Activated CD4-positive, alpha-beta T cell treated with anti-CD3 and anti-CD28 coated beads, Interleukin-10, Interleukin-2, amounts not matched to agents 100 ng/mL and 50 ng/mL, durations not matched to agents 16 hours and 8 hours (primary cell): ENCODE data around the gene JAZF1.

ENCODE experiments used
- DNase-seq: peaks from one replicate; pipeline ENCODE4 v3.0.0-alpha.2; 2020

The JAZF1 gene

GRCh38 chr7:28132959-28133870, 47.4 kb downstream of the JAZF1 start:
- DNase-seq, result no peak

- no peak for DNase-seq
Observed at GRCh38 chr7:28130277-28130676, 50.3 kb downstream of the JAZF1 start.

GRCh38 chr7:28128608-28129007, 52.0 kb downstream of the JAZF1 start:
- DNase-seq, result peak; percentile 48

DNA sequence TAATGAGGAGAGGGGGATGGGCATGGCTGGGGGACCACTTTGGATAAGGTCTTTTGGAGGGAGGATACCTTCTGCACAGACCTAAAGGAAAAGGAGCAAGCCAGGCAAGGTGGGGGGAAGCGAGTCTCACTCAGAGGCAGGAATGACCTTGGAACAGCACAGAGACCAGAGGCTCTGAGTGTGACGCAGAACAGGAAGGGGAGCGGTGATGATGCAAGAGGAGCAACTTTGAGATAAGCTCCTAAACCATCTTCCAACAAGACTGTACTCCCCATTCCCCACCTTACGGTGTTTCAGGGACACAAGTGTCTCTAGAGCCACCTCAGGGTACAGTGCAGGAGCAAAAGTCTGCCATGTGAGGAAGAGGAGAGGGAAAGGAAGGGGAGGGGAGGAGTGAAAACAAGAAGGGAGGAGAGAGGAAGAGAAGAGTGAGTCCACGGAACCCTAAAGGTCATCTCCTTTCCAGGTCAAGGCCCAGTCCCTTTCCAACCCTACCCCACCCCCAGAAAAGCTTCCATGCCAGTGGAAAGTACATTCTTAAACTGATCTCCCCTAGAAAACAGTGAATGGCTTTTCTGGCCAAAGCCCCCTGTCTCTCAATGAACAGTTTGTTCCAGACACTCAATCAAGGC, 54.1 kb downstream of the JAZF1 start:
- DNase-seq, result no peak

DNA sequence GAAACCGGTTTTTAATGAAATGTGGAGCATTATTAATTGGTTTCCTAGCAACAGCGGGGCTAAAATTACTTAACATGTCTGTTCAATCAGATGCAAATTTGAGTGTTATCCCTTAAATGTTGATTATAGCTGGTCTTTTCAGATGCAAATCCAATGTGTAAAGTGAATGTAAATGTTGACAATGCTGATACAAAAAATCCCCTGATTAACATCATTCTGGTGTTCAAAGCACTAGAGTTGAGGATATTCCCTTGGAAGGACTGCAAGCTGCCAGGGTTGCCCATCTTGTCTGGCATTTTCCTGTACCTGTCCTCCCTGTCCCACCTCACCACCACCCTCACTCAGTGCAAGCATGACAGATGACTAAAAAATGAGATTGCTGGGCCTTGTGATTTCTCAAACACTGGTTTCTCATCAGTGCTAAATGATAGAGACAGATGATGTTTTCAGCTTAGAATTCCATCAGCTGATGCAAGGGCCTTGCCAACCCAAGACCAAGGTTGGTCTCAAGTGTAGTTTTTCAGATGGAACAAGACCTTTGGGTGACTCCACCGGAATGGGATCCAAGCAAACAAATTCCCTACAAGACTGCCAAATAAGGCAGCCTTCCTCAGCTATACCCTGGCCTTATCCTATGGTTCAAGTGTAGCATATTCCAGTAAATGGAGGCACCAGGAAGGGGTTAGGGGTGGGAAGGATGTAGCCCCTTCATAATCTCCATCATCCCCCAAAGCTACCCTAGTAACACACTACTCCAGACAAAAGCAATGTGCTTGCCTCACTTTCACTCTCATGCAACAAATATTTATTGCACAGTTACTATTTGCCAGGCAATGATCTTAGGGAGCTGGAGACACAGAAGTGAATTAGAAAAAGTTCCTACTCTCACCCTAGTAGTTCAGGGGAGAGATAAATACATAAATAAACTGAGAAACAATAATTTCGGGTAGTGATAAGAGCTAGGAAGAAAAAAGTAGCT, 54.9 kb downstream of the JAZF1 start:
- no peak for DNase-seq

DNA sequence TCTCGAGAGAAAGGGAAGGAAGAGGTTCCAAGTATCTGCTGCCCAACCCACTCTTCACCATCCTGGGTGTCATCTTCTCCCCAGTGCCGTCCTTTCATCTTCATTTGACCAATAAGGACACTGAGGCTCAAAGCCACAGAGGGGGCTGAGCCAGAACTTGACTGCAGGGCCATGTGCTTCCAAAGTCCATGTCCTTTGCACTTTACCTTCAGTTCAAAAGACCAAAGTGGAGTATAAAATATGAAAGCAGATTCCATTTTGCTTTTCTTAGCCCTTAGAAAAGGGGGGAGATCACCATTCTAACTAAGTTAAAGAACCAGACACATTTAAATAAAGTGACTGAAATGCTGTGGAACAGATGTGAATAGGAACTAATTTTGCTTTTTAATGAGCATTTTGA, 56.2 kb downstream of the JAZF1 start:
- no peak for DNase-seq

- DNase-seq, result peak; percentile 76
Observed at GRCh38 chr7:28123752-28124151, 56.8 kb downstream of the JAZF1 start.

DNA sequence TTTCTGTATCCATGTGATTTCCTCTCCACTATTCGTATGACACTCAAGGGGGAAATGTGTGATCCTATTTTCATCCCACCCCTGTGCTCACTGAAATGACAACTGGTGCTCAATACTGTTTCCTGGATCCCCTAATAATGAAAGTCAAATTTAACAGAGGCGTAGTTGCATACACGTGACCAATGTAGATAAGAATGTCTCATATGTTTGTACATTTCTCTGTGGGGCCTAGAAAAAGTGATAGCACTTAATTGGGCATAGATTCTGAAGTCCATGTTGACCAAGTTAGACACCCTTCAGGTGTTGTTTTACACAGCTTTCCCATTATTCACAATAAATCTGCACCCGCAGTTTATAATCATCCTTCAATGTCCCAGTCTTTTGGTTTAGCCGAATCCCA, 59.1 kb downstream of the JAZF1 start:
- no peak for DNase-seq

DNA sequence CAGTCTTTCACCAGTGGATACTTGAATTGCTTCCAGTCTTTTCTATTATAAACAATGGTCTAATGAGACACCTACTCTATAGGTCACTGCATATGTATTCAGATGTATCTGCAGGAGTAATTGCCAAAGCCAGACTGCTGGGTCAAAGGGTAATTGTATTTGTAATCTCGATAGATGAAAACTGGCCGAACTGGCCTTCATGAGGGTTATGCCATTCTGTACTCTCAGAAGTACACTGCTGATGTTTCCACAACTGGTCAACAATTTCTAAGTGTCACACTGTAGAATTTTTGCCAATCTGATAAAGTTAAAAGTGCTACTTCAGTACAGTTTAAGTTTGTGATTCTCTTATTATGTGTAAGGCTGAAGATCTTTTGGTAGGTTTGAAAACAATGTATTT, 64.6 kb downstream of the JAZF1 start:
- DNase-seq, result no peak

DNA sequence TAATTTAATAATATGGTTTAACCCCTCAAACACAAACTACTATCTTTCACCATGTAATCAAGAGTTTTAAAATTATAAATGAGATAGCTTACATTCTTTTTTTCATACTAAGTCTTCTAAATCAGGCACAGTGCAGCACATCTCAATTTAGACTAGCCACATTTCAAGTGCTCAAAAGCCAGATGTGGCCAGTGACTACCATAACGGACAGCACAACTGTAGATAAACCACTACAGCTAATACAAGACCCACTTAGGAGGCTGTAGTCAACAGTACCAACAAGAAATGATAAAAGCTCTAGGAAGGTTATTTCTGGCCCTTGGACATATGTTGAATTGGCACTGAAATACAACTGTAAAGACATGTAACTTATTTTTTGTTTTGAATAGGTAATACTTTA, 65.3 kb downstream of the JAZF1 start:
- no peak for DNase-seq

DNA sequence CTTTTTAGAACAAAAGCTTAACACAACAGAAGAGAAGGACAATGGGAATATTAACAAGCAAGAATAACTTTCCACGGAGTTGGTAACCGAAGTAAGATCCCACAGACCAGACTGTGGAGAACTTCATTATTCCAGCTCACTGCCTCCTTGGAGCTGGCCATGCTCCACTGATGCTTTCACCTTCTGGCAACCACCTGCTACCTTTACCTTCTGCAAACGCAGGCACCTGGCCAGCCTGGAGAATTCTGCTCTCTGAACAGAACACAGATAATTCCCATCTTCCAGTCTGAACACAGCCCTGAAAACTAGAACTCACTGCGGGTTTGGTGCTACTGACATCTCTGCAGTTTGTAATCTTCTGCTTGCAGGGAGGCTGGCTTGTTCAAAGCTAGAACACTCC, 66.5 kb downstream of the JAZF1 start:
- DNase-seq, result no peak

DNA sequence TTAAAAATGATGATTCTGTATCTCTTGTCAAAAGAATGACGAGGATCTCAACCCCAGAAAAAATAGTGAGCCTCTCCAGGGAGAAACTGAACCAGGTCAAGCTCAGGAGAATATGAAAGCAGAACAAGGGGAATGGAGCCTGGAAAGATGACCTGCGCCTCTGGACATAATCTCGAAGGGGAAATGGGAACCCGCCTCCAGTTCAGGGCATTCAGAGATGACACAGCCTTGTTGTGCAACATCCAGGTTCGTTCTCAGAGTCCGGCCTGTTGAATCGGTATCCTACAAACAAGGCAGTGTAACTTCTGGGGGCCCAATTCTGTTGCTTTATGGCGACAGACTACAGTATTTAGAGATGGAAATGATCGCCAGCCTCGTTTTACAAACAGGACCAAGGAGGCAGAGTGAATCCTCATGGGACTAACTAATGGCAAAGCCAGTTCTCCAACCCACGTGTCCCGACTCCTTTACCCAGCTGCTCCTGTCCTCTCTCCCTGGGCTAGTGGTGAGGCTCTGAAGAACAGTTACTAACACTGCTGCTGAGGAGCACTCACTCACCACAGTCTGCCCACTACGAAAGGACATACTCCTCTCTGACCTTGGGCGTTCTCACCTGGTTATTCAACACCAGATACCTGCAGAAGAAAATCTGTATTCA, 67.6 kb downstream of the JAZF1 start:
- no peak for DNase-seq

- no peak for DNase-seq
Observed at GRCh38 chr7:28112467-28112866, 68.1 kb downstream of the JAZF1 start.

DNA sequence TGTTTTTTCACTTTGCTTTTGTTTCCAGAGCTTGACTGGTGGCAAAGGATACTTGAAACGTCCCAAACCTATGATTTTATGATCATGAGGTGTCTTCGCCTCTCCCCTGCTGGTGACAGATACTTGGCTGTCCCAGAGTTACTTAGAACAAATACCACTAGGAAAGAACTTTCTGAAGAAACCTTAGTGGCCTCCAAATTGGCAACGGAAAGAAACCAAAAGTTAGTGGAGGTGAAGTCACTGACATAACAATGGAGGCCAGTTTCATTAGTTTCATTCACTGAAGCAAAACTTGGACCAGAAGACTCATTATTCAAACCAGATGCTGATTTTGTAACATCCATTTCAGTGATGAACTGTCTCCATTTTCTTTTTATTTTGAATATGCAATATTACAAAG, 68.6 kb downstream of the JAZF1 start:
- no peak for DNase-seq

DNA sequence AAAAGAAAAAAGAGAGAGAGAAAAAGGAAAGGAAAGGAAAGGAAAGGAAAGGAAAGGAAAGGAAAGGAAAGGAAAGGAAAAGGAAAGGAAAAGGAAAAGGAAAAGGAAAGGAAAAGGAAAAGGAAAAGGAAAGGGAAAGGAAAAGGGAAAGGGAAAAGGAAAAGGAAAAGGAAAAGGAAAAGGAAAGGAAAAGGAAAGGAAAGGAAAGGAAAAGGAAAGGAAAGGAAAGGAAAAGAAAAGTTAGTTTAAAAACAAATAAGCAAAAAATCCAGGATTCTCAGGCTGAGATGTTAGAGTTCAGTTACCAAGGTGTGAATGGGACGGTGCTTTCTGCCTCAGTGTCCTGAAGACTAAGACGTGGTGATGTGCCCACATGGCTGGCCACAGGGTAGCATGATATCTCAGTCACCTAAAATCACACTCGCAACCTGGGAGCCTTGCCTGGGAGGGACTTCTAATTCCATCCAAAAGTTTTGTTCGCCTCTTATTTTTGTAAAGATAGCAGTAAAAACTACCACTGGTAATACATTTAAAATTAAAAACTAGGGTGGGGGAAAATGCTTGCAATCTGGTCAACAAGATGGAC, 70.1 kb downstream of the JAZF1 start:
- DNase-seq, result no peak

GRCh38 chr7:28108747-28109146, 71.8 kb downstream of the JAZF1 start:
- DNase-seq, result no peak

DNA sequence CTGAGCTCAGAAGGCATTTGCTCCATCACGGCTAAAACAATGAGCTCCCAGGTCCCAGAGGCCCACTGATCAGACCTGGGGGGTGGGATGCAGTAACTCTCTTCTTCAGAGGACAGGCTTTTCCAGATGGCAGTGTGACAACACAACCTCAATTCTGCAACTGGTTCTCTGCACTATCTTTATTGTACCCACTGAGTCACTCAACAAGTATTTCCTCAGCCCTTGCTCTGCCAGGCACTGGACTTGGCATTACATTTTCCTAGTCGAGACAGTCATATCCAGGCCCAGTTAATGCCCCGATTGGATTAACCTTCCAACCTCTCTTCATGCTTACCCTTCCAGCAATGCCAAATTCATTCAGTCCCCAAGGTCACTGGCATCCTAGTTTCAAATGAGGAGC, 72.6 kb downstream of the JAZF1 start:
- DNase-seq, result no peak

DNA sequence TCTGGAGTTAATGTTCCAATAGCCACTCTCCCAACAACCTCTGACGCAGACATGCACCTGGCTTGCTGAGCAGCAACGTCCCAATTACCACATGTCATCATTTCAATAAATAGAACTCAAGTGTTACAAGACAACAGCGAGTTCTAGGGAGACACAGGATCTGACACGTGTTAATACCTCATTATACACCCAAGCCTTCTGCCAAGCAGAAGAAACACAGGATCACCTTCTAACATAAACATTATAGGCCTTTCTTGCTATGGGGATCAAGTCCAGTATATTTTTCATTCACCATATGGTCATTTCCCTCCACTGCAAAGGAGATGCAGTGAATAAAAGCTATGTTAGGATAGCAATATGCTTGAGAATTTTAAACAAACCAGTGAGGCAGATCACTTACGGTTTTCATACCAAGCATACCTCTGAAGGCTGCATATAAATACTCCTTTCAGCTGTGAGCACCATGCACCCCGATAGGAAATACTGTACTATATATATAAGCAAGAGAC, 74.2 kb downstream of the JAZF1 start:
- DNase-seq, result no peak

GRCh38 chr7:28105234-28105633, 75.4 kb downstream of the JAZF1 start:
- no peak for DNase-seq

DNA sequence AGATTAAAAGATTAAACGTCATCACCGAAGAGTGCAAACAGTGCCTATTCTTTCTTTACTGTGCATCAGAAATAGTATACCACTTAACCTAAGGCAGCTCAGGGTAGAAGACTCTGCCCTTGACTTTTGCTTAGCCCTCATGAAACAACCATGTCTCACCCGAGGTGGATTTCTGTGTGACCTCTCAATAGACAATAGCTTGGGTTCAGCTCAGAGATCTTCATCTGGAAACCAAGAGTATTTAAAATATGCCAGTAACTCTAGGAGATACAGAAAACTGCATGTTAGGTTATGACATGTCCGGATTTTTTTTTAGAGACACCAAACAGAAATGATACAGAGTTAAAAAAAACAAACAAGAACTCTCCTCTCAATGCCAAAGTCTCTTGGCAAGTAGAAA, 75.8 kb downstream of the JAZF1 start:
- no peak for DNase-seq

GRCh38 chr7:28104041-28104541, 76.5 kb downstream of the JAZF1 start:
- no peak for DNase-seq

- DNase-seq, result no peak
Observed at GRCh38 chr7:28102797-28103196, 77.8 kb downstream of the JAZF1 start.
